Measurements from ENCODE around the gene KHK. TPM values are rescaled to one million over a fixed set of nuclear protein-coding genes. Genes with fewer than 3 reads are reported as not detected.

Gene KHK
- total RNA-seq, 4 donors from 2014 or later: 5.1 to 12.2 (median 9.1) TPM

DNA sequence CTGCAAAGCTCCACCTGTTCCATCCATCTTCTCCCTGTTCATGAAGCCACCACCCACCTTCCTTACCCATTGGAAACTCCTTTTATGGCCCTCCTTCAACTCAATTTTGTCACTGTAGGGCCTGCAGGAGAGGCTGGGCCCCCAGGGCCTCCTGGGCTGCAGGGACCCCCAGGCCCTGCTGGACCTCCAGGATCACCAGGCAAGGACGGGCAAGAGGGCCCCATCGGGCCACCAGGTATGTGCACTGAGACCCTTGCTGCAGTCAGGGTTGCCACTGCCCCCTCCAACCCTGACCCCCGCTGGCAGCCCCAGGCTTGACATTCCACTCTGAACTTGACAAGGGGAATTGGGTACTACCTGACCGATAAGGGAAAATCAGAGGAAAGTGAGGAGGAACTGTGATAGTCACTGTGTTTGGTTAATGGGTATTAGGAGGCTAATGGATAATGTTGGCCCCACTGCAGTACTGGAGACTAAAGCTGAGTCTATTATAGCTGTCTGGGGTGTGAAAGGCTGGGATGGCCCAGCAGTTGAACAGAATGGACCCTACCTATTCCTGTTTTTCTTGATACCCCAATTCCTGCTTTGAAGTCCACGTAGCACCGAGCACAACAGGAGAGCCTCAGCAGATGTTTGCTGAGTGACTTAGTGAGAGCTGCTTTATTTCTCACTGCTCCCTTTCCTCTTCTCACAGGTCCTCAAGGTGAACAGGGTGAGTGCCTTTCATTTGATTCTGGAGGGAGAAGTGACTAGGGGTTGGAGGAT is 2.1 kb upstream of the KHK start:
- peak overlapping the region in 1 of 4 donors; percentile 92 for H3K27ac ChIP-seq
- H3K9me3 ChIP-seq: no peaks in the 10 kb centered on the region
- peaks cover 0 to 53% (median 37%) of the 10 kb centered on the region in 4 donors for H3K4me1 ChIP-seq
- no peak for DNase-seq (ENCODE audit: low spot score in 2 of 2)
- H3K4me3 ChIP-seq: no peak overlapping the region
- 77 to 78% methylated on average over 6 of the region's 6 CpGs for WGBS, 2 donors
- no peaks in the 10 kb centered on the region for H3K27me3 ChIP-seq
- H3K36me3 ChIP-seq: peaks cover 0 to 14% (median 0%) of the 10 kb centered on the region in 3 donors
- TF ChIP-seq POLR2A (IDR thresholded peaks at IDR 0.05): no peak

DNA sequence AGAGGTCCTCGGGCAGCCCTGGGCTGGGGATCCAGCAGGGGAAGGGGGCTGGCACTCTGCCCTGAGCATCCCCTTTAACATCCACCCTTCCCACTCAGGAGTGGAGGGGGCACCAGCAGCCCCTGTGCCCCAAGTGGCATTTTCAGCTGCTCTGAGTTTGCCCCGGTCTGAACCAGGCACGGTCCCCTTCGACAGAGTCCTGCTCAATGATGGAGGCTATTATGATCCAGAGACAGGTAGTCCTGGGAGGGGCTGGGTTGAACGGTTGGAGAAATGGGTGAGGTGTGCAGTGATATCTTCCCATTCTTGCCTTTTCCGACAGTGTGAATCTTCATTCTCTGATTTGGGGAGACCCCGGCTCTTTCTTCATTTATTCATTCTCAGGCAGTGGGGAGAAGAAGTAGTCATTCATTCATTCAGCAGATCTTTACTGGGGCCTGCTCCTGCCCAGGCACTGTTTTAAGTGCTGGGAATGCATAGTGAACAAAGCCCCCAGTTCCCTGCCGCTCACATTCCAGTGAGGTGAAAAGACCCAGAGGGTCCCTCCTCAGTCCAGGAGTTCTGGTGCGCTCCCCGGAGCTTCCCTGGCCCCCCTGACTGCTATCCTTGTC is 1.4 kb upstream of the KHK start:
- peak overlapping the region in 3 of 4 donors; percentile 92 to 95 (median 95) for H3K27ac ChIP-seq
- peaks cover 0 to 46% (median 31%) of the 10 kb centered on the region in 4 donors for H3K4me1 ChIP-seq
- DNase-seq (ENCODE audit: low spot score in 2 of 2): no peak

DNA sequence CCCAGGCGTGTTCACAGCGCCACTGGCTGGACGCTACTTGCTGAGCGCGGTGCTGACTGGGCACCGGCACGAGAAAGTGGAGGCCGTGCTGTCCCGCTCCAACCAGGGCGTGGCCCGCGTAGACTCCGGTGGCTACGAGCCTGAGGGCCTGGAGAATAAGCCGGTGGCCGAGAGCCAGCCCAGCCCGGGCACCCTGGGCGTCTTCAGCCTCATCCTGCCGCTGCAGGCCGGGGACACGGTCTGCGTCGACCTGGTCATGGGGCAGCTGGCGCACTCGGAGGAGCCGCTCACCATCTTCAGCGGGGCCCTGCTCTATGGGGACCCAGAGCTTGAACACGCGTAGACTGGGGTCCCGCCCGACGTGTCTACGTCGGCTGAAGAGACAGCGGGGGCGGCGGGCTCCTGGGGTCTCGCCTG is 891 bp upstream of the KHK start:
- H3K27me3 ChIP-seq: no peaks in the 10 kb centered on the region
- DNase-seq (ENCODE audit: low spot score in 2 of 2): peak; percentile 63 to 64

More for the DNA sequence above, 1.4 kb upstream of the KHK start:
- Histone ChIP-seq H3K36me3 (peaks cover 0 to 14% (median 0%) of the 10 kb centered on the region in 3 donors), H3K4me3 (peak overlapping the region; percentile 68 to 82 (median 72)), H3K27me3 (no peaks in the 10 kb centered on the region), H3K9me3 (no peaks in the 10 kb centered on the region)
- TF ChIP-seq, protein P1, sequence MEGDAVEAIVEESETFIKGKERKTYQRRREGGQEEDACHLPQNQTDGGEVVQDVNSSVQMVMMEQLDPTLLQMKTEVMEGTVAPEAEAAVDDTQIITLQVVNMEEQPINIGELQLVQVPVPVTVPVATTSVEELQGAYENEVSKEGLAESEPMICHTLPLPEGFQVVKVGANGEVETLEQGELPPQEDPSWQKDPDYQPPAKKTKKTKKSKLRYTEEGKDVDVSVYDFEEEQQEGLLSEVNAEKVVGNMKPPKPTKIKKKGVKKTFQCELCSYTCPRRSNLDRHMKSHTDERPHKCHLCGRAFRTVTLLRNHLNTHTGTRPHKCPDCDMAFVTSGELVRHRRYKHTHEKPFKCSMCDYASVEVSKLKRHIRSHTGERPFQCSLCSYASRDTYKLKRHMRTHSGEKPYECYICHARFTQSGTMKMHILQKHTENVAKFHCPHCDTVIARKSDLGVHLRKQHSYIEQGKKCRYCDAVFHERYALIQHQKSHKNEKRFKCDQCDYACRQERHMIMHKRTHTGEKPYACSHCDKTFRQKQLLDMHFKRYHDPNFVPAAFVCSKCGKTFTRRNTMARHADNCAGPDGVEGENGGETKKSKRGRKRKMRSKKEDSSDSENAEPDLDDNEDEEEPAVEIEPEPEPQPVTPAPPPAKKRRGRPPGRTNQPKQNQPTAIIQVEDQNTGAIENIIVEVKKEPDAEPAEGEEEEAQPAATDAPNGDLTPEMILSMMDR (IDR thresholded peaks at IDR 0.05): no peak
- TF ChIP-seq EP300 (IDR thresholded peaks at IDR 0.05) (no peak), POLR2A (IDR thresholded peaks at IDR 0.05) (no peak)
- WGBS, 2 donors: 55 to 65% methylated on average over 8 to 10 of the region's 10 CpGs

DNA sequence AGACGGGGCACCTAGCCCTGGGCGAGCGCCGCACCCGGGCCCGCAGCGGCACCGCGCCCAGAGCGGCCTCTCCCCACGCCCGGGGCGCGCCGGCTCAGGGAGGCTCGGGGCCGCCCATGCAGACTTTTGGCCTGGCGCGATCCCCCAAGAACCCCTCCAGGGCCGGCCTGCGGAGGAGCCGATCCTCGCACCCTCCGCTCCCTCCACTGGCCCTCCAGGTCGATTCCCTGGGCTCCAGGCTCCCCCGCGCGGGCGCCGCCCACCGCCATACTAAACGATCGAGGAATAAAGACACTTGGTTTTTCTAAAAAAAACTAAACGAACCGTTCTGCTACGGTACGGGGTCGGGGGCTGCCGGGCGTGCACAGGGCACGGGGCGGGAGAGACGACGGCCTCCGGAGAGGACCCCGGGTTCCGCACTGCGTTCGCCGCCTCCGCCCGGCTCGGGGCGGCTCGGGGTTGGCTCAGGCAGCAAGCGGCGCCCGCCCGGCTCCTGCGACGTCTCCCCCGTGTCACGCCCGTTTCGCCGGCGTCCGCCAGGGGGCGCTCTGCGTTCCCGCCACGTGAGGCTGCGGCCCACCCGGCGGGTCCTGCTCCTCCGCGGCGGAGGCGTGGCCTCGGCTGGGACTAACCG is 365 bp upstream of the KHK start:
- H3K4me1 ChIP-seq: peaks cover 0 to 36% (median 23%) of the 10 kb centered on the region in 4 donors
- WGBS, 2 donors: 0 to 1% methylated on average over 26 to 39 of the region's 81 CpGs
- H3K27ac ChIP-seq: peak overlapping the region; percentile 79 to 95 (median 94)
- peaks cover 0 to 14% (median 0%) of the 10 kb centered on the region in 3 donors for H3K36me3 ChIP-seq
- no peaks in the 10 kb centered on the region for H3K9me3 ChIP-seq
- peak overlapping the region; percentile 68 to 82 (median 72) for H3K4me3 ChIP-seq
- DNase-seq (ENCODE audit: low spot score in 2 of 2): peak; percentile 91 to 93
- TF ChIP-seq POLR2A (IDR thresholded peaks at IDR 0.05): peak; percentile 74 to 85
- peak in 1 of 2 donors; percentile 86 for TF ChIP-seq EP300 (IDR thresholded peaks at IDR 0.05)
- TF ChIP-seq, protein P1 (IDR thresholded peaks at IDR 0.05): peak; percentile 95 to 99 (median 98)
- H3K27me3 ChIP-seq: no peaks in the 10 kb centered on the region

More for the DNA sequence above, 891 bp upstream of the KHK start:
- Histone ChIP-seq H3K9me3 (no peaks in the 10 kb centered on the region), H3K4me3 (peak overlapping the region; percentile 68 to 82 (median 72)), H3K36me3 (peaks cover 0 to 14% (median 0%) of the 10 kb centered on the region in 3 donors), H3K27ac (peak overlapping the region; percentile 79 to 95 (median 94)), H3K4me1 (peaks cover 0 to 41% (median 26%) of the 10 kb centered on the region in 4 donors)
- WGBS, 2 donors: 0% methylated on average over 13 to 29 of the region's 38 CpGs
- TF ChIP-seq POLR2A (IDR thresholded peaks at IDR 0.05): no peak
- TF ChIP-seq, protein P1 (IDR thresholded peaks at IDR 0.05): peak in 3 of 5 experiments; percentile 40 to 50 (median 42)
- peak in 1 of 2 donors; percentile 82 for TF ChIP-seq EP300 (IDR thresholded peaks at IDR 0.05)

DNA sequence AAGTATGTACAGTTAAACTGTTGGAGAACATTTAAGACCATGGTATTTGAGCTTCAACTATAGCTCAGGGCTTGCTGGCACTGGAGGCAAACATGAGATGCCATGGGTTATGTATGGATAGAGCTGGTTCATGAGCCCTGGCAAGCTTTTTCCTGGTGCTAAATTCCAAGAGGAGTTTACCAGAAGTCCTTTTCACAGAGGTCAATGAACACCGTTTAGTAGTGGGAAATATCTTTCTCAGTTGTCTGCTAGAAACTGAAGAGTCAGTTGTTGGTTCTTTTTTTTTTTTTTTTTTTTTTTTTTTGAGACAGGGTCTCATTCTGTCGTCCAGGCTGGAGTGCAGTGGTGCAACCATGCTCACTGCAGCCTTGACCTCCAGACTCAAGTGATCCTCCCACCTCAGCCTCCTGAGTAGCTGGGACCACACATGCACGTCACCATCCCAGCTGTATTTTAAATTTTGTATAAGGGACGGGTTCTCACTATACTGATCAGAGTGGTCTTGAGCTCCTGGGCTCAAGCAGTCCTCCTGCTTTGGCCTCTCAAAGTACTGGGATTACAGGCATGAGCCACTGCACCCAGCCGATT is 1.3 kb downstream of the KHK start:
- peaks cover 0 to 9% (median 0%) of the 10 kb centered on the region in 3 donors for H3K36me3 ChIP-seq
- H3K27me3 ChIP-seq: no peaks in the 10 kb centered on the region
- H3K4me3 ChIP-seq: peak overlapping the region in 1 of 4 donors; percentile 82
- TF ChIP-seq POLR2A (IDR thresholded peaks at IDR 0.05): no peak
- no peak for TF ChIP-seq EP300 (IDR thresholded peaks at IDR 0.05)
- TF ChIP-seq, protein P1 (IDR thresholded peaks at IDR 0.05): no peak
- peaks cover 0 to 22% (median 14%) of the 10 kb centered on the region in 4 donors for H3K4me1 ChIP-seq
- 76 to 86% methylated on average over 5 of the region's 5 CpGs for WGBS, 2 donors
- no peaks in the 10 kb centered on the region for H3K9me3 ChIP-seq
- no peak for DNase-seq (ENCODE audit: low spot score in 2 of 2)
- H3K27ac ChIP-seq: no peak overlapping the region
